ENCODE data around the gene FREM2.

The FREM2 gene

DNA sequence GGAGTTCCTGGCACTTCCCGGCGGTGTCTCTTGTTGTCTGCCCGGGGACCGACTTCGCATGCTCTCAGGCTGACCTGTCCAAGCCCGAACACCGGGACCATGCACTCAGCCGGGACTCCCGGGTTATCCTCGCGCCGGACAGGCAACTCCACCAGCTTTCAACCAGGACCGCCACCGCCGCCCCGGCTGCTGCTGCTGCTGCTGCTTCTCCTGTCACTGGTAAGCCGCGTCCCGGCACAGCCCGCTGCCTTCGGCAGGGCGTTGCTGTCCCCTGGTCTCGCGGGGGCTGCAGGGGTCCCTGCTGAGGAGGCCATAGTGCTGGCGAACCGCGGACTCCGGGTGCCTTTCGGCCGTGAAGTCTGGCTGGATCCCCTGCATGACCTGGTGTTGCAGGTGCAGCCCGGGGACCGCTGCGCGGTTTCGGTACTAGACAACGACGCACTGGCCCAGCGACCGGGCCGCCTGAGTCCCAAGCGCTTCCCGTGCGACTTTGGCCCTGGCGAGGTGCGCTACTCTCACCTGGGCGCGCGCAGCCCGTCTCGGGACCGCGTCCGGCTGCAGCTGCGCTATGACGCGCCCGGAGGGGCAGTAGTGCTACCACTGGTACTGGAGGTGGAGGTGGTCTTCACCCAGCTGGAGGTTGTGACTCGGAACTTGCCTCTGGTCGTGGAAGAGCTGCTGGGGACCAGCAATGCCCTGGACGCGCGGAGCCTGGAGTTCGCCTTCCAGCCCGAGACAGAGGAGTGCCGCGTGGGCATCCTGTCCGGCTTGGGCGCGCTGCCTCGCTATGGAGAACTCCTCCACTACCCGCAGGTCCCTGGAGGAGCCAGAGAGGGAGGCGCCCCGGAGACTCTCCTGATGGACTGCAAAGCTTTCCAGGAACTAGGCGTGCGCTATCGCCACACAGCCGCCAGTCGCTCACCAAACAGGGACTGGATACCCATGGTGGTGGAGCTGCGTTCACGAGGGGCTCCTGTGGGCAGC is 661 bp downstream of the FREM2 start:
- no peak for DNase-seq (ENCODE audit: low spot score)

DNA sequence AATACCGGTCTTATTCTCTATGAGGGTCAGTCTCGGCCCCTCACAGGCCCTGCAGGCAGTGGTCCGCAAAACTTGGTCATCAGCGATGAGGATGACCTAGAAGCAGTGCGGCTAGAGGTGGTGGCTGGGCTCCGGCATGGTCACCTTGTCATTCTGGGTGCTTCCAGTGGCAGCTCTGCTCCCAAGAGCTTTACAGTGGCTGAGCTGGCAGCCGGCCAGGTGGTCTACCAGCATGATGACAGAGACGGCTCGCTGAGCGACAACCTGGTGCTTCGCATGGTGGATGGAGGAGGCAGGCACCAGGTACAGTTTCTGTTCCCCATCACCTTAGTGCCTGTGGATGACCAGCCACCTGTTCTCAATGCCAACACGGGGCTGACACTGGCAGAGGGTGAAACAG is 1.8 kb downstream of the FREM2 start:
- DNase-seq (ENCODE audit: low spot score): no peak

DNA sequence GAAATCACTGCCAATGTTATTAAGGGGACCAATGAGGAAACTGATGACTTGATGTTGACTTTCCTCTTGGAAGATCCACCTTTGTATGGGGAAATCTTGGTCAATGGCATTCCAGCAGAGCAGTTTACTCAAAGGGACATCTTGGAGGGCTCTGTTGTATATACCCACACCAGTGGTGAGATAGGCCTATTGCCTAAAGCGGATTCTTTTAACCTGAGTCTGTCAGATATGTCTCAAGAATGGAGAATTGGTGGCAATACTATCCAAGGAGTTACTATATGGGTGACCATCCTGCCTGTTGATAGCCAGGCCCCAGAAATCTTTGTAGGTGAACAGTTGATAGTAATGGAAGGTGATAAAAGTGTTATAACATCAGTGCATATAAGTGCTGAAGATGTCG is 3.4 kb downstream of the FREM2 start:
- no peak for DNase-seq (ENCODE audit: low spot score)

DNA sequence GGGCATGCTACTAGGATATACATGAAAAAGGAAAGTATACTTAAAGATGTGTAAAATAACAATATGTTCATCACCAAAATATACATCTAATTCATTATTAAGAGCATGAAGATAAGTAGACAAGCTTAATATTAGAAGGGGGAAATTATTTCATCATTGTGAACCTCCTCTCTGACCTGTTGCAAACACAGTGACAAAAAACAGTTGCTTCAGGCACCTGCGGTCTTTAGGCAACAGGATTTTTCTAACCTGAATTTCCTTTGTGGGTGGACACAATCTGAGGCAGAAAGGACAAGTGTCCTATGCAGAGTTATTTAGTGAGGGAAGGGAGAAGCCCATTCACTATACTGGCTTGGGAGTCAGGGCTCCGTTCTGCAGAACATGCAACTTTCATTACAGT is 6.3 kb downstream of the FREM2 start:
- no peak for DNase-seq (ENCODE audit: low spot score)

DNA sequence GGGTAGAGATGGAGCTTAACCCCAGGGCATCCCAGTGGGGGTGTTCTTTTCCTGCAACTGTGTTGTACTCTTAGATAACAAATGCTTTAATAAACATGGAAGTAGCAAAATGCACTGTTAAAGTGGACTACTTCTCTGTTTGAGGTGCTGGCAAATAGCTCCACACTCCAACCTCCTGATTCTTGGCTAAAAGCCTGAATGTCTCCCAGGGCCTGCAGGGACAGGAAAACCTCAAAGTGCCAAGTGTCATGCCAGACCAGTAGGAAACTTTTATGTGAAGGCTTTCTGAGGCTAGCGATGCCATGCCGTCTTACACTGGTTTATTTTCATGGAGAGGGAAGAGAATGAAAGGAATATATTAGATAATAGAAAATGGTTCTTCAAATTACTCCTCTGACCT is 6.8 kb downstream of the FREM2 start:
- DNase-seq (ENCODE audit: low spot score): no peak

DNA sequence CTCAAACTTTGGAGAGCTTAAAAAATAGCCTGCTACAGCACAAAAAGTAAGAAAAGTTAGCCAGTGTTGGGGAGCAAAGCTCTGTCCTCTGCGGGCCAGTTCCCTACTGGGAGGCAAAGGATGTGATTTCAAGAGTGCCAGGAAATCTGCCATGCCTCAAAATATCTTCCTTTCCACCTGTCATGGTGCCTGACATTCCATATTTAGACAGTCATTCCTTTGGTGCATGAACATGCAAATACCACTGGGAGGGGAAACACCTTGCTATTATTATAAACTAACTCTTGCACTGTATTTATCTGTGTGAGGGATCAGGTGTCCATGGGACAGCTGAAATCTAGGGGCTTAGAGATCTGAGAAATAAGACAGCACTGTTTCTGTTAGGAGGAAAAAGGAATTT is 10.3 kb downstream of the FREM2 start:
- no peak for DNase-seq (ENCODE audit: low spot score)

DNA sequence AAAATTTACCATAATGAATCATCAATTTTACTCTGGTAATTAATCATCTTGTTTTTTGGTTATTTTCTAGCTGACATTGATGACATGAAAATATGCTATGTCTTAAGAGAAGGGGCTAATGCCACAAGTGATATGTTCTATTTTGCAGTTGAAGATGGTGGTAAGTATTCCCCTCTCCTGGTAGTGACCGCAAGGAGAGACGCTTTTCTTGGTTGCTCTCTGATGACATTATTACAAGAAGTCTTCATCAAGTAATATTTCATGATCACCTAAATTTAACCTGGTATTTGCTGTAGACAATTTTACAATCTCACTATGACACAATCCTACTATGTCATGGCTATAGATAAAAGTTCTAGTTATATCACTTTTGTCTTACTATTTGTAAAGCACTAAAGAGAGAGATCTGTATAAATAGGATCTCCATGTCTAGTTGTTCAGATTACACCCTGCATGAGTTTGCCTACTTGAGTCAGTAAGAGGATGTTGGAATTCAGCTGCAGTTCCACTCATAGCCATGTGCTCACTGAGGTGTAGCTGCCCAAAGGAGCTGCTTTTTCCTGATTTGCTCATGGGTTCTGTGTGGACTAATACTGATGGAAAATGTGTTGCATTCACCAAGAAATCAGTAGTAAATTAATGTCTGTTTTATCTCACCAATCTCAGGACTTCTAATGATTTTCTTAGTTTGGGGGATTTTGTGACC is 10.9 kb downstream of the FREM2 start:
- DNase-seq (ENCODE audit: low spot score): peak; percentile 16

DNA sequence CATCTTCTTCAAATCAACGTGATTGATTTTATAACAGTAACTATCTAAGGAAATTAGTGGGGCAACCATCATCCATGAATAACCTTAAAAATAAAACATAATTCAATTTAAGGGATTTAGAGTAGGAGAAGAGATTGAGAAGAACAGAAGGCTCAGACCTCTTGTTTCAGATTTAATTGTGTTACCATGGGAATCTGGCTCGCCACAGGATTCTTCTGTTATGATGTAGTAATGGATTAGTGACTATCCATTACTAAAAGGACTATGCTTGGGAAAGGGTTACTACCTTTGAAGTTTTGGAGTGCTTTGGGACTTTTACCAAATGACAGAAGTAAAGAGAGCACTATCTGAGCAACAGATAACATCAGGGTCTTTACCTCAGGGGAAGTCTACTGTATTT is 13.2 kb downstream of the FREM2 start:
- DNase-seq (ENCODE audit: low spot score): no peak

DNA sequence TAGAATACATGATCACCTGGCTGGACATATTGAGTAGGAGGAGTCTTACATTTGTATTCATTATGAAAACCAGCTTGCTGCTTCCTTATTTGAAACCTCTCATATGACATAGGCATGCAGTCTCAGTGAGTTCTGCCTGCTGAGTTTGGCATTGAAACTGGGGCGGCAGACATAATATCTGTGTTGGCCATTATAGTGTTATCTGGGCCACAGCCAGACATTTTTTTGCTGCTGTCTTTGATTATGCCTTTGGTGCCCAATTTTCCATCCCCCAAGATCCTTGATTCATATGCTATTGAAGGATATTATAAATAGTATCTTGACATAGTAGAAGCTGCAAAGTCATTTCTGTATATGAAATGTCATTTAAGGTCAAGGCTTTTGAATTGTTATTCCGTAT is 15.8 kb downstream of the FREM2 start:
- DNase-seq (ENCODE audit: low spot score): no peak

DNA sequence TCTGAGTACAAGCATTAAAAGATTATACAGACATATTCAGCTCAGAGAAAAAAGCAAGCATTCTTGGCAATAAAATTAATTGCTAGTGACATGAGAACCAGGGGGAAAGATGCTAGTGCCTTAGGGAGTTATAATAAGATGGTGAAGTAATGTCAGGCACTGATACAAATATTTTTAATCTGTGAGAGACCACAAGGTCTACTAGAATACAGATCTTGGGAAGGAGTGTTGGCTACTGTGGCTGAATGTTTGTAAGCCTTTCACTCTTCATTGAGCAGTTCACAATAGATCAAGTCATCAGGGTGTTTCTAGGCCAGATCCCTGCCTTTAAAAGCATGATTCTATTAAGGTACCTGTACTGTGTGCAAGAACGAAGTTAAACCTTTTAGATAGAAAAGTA is 16.4 kb downstream of the FREM2 start:
- DNase-seq (ENCODE audit: low spot score): no peak

DNA sequence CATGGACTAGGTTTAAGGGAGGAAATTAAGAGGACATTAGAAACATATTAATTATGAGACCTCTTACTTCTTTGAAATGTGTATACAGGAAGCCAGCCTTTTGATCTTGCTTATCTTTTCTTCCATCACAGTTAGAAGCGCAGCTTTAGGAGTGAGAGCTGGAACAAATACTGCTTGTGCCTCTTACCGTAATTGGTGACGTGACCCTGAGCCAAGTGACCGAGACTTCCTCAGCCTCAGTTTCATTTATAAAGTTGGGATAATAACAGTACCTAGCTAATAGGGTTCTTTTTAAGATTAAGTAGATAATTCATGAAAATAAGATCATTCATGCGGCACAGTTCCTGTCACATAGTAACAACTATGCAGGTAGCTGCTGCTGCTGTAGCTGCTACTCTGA is 18.5 kb downstream of the FREM2 start:
- no peak for DNase-seq (ENCODE audit: low spot score)

DNA sequence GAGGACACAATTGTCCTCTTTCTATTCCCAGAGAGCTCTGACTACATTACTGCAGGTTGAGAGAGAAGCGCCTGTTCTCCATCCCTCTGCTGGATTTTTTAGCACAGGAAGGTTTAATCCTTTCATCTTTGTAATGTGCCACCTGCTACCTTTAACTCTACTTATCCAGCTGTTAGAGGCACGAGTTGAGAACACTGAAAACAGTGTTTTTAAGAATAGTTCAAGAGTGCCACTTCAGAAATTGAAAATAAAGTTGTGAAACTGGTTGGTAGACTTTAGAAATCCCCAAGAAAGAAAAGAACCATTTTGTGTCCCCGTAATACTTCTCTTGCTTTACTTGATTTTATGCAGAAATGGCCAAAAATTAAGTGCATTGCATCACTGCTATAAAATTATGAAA is 20.6 kb downstream of the FREM2 start:
- DNase-seq (ENCODE audit: low spot score): no peak

DNA sequence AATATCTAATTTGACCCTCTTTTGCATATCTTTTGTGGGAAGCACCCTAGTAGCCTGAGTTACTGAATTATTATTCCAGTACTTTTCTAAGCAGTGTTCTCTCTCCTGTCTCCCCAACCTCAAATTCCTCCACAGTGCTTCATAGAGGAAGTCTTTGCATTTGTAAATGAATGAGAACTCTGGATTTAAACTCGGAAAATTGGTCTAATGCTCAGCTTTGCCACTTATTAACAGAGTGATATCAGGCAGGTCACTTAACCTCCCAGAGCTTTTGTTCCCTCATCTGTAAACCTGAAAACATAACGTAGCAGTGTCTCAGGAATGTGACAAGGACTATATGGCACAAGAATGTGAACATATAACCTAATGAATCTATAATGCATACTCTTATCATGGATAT is 26.2 kb downstream of the FREM2 start:
- DNase-seq (ENCODE audit: low spot score): no peak

DNA sequence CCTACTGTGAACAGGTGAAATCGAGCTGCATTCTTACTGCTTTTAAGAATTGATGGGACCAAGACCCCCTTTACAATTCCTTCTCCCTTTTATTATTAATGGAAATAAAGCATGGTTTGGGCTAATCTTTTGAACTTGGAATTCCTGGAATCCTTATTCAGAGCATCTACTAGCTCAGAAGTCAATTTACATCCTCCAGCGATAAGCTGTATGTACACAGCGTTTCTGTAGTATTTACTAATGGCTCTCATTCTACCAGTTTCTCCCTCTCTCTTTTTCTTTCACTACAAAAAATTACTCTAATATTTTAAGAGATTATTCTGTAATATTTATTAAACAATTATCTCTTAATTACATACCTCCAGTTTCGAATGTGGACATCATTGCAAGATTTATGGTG is 31.5 kb downstream of the FREM2 start:
- DNase-seq (ENCODE audit: low spot score): no peak

DNA sequence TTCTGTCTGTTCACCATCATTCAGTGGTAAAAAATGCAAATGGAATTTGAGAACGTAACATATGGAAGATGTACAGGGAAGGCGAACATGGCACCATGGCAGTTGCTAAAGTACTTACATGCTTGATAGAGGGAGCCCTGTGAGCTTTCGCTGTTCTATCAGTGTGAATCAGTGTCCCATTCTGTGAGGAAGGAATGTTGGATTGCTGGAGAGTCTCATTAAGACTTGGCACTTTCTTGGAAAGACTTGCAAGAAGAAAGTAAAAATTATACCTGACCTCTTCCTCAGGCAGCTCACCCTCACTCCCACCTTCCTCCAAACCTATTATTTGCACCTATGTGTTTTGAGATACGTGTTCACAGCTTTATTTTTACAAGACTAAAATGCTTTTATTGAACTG is 43.5 kb downstream of the FREM2 start:
- no peak for DNase-seq (ENCODE audit: low spot score)

DNA sequence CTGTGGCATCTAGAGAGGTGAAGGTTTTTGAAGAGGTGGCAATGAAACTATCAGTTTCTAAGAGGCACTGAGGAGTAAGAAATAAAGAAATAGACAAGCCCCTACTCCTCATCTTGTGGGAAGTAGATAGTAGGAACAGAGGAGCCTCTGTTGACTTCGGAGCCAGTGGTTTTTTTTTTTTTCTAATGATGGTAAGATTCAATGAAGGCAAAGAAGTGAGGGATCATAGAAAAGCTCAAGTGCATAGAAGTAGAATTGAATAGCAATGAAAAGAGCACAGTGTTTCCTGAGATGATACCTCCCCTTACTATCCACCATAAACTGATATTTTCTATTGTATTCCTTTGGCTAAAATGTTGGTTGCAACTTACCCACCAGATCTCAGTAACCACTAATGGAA is 46.3 kb downstream of the FREM2 start:
- peak; percentile 71 for DNase-seq (ENCODE audit: low spot score)

DNA sequence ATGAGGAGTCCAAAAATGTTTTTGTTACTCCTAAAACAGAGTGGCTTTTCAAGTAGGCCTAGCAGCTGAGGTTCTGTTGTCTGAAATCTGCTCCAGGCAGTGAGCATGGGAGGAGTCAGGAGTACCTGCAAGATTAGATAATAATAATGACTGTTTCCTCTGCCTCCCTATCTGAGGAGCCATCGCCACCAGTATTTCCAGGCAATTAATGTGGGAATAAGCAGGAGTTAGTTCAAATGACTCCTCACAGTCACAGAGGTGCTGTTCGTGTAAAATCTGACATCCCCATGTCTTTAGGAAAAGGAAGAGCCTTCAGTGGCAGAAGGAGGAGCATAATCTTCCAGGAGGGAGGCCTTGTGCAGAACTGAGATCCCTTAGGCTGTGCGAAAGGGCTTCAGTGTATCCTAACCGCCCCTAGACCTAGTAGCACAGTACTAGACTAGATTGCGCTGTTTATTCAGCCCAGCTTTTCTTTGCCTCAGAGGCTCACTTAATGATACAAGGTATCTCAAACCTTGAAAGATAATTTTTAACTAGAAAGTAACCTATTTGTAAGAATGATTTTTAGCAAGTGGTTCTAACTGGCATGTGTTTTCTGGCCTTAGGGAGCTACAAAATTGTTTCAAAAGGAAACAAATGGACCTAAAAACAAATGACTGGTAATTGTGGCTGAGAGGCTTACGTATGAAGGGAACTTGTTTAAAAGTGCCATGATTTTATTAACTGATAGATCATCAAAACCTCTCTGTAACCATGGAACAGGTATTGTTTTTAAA is 49.0 kb downstream of the FREM2 start:
- no peak for DNase-seq (ENCODE audit: low spot score)

DNA sequence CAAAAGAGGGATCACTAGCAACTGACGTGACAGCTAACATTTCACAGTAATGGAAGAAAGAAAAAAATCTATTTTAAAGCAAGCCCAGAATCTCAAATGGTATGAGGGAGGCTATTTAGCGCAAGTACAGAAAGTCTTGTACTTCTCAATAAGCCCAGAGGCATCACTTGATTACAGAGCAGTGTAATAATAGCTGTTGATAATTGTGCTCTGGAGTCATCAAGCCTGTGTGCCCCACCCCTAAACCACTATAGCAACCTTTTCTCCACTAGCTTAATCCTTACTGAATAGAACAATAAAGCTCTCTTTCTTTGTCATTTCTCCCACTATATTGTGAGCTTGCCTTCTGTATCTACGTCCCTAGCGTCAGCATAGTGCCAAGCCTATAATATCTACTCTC is 56.6 kb downstream of the FREM2 start:
- DNase-seq (ENCODE audit: low spot score): no peak

DNA sequence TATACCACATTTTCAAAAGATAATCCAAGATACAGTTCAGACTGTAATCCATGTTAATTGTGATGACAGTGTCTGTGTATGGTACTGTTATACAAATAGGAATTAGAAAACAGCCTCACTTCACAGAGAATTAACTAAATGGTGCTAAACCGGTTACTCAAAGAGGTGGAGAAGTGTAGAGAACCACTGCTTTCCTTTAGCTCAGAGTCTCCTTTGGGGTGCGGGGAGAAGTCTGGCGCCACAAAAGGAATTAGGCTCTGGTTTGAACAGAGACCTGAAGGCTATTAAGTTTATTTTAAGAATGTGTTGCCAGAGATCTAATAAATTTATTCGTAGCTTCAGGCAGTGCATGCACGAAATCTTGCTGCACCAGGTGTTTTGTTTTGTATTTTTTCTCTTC is 65.8 kb downstream of the FREM2 start:
- no peak for DNase-seq (ENCODE audit: low spot score)

DNA sequence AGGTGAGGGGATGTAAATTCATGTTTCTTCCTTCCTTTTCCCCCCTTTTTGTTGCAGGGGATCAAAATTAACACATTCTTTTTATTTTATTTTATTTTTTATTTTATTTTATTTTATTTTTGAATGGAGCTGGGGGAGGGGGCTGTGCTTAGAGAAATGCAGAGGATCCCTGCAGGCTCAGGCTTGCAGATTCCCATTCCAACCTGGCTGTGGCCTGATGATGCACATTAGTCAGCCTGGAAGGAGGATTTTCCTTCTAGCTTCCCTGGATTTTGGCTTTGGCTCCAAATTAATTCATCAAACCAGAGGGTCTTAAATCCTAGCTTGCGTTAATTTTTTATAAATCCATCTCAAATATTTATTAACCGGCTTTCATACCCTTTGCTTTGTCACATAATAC is 67.0 kb downstream of the FREM2 start:
- no peak for DNase-seq (ENCODE audit: low spot score)

DNA sequence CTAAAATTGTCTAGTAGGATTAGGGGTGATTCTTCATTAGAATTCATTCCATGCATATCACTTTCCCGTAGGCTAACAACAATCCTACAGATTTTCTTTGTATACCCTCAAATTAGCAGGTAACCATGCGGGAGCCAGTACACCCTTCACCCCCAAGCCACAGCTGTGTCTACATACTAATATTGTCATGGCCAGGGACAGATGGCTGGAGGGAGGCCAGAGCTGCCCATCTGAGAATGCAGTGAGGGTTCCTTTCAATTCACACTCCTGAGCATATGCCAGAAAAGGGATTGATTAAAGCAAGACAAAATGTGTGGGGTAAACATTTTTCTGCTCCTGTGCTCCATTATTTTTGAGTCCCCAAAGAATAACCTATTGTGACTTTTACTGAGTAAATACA is 68.9 kb downstream of the FREM2 start:
- no peak for DNase-seq (ENCODE audit: low spot score)

DNA sequence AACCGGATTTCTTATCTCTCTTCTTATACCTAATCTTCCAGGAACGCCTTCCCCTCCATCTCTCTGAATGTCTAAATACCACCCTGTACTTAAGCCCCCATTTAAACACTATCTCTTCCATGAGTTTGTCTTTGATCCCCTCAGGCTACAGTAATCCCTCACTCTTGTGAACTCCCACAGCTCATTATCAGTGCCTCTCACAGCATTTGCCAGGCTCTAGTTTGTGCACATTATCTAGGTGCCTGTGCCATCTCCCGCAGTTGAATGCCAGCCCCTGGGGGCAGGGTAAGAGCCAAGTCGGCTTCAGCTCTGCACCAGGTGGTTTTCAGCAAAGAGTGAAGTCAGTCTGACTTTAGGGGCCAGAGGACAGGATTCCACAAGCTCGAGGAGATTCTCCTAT is 71.4 kb downstream of the FREM2 start:
- DNase-seq (ENCODE audit: low spot score): no peak

DNA sequence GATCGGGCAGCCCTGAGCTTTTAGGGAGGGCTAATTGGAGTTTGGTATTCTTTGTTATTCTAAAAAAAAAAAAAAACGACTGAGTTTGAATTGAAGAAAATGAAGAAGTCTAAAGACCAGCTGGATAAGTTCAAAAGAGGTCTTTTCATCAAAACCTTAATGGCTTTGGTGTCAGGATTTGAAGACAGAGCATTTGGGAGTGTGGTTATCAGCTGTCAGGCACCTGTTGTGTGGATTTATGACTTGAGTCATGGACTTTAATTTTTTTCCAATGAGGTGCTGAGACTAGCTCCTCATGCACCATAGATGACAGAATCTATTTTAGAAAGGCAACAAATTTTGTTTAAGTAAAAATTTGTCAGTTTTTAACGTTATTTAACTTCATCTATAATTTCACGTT is 72.5 kb downstream of the FREM2 start:
- DNase-seq (ENCODE audit: low spot score): no peak
